ENCODE data around the gene HMOX2.

HMOX2 gene

DNA sequence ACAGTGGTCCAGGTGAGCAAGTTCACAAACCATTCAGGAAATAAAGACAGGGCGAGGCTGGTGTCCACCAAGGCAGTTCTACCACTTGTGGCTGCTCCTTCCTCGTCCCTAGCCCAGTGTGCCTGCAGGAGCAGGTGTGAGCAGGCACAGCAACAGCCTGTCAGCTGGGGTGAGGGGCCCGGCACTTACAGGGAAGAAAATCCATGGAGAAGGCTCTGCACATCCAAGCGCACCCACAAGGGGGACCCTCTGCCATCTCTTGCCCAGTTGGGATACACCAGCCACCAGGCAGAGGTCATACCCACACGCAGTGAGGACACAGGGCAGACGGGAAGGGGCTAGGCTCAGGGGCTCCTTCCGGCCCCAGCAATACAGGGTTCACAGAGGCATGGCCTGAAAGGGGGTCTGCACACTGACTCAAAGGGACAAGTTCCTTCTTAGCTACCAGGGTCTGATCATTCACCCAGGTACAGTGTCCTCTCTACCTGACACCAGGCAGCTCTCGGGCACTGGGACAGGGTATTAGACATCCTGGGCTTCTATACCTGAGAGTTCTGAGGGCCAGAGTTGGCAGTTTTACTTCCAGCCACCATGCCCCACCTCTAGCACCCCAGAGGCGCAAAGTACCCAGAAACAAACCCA is 35.4 kb downstream of the HMOX2 start:
- no peak for DNase-seq (ENCODE audit: low read depth)
- no peak overlapping the region for H3K4me3 ChIP-seq (ENCODE audit: low read depth, low read length)
- TF ChIP-seq, protein P1, sequence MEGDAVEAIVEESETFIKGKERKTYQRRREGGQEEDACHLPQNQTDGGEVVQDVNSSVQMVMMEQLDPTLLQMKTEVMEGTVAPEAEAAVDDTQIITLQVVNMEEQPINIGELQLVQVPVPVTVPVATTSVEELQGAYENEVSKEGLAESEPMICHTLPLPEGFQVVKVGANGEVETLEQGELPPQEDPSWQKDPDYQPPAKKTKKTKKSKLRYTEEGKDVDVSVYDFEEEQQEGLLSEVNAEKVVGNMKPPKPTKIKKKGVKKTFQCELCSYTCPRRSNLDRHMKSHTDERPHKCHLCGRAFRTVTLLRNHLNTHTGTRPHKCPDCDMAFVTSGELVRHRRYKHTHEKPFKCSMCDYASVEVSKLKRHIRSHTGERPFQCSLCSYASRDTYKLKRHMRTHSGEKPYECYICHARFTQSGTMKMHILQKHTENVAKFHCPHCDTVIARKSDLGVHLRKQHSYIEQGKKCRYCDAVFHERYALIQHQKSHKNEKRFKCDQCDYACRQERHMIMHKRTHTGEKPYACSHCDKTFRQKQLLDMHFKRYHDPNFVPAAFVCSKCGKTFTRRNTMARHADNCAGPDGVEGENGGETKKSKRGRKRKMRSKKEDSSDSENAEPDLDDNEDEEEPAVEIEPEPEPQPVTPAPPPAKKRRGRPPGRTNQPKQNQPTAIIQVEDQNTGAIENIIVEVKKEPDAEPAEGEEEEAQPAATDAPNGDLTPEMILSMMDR (IDR thresholded peaks at IDR 0.05; ENCODE audit: low read depth, low read length, missing control alignments) = peak; percentile 65
- in situ Hi-C loops (cut with HindIII; ENCODE audit: low sequenced_read_pairs) = loop anchor here (25.0 kb wide), 1 partner anchor 126 kb away; no protein-coding TSS in a partner anchor

DNA sequence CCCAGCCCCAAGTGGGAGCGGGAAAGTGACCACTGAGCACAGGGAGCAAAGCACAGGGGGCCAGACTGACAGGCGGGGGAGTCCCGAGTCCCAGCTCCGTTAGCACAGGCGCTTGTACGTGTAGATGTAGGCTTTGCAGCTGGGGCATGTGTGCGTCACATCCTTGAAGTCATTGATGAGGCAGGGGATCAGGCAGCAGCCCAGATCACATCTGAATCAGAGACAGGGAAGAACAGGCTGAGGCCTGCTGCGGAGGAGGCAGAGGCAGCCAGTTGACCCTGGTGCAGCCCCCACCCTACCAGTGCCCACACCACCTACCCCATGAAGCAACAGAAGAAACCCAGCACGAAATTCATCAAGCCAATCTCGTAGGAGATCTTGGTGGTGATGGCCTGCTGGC is 36.3 kb downstream of the HMOX2 start:
- DNase-seq (ENCODE audit: low read depth) = no peak
- TF ChIP-seq, protein P1 (IDR thresholded peaks at IDR 0.05; ENCODE audit: low read depth, low read length, missing control alignments) = no peak
- in situ Hi-C loops (cut with HindIII; ENCODE audit: low sequenced_read_pairs) = loop anchor here (25.0 kb wide), 1 partner anchor 125 kb away; no protein-coding TSS in a partner anchor
- H3K4me3 ChIP-seq (ENCODE audit: low read depth, low read length) = no peak overlapping the region

DNA sequence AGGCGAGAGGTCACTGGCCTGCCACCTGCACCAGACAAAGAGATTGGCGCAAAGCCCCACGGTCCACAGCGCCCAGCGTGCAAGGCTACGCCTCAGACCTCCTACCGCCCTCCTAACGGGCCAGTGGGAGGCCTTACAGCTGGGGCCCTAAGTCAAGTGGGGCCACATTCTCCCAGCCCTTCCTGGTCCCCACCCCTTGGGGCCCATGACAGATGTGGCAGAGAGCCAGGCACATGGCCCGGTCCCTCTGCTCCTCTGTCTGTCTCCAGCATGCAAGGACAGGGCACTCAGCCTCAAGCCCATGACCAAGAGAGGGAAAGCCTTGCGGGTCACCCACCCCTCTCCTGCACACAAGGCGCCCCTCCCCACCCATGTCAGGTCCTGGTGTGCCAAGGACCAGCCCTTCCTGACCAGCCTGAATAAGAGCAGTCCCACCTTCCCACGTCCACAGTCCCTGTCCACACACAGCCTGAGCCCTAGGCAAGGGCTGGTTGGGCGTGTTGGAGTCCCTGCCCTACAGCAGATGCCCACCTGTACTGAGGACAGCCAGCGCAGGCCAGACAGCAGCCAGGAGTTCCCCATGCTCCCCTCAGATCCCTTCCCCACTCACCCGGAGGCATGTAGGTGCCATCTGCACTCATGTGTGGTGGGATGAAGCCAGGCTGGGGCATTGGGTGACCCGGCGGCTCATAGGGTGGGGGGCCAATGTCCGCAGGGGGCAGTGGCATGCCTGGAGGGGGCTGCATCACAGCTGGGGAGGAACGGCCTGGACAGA is 37.1 kb downstream of the HMOX2 start:
- TF ChIP-seq, protein P1 (IDR thresholded peaks at IDR 0.05; ENCODE audit: low read depth, low read length, missing control alignments) = no peak
- no peak overlapping the region for H3K4me3 ChIP-seq (ENCODE audit: low read depth, low read length)
- DNase-seq (ENCODE audit: low read depth) = no peak
- in situ Hi-C loops (cut with HindIII; ENCODE audit: low sequenced_read_pairs) = loop anchor here (25.0 kb wide), 1 partner anchor 124 kb away; no protein-coding TSS in a partner anchor

DNA sequence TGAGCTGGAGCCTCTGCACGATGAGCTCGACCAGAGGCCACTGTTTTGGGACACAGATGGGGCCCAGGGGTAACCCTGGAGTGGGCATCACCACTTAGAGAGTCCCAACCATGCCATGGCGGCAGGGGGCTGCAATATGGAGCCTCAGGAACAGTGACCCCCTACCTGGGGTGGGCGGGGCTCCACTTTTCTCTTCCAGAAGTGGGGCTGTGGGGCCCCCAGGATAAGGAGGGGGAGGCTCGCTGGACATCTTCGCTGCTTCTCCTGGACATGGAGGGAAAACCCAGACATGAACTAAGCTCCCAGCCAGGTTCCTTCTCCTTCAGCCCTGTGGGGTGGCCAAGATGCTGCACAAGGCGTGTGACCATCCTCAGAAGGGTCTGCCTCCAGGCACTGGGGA is 37.7 kb downstream of the HMOX2 start:
- no peak overlapping the region for H3K4me3 ChIP-seq (ENCODE audit: low read depth, low read length)
- in situ Hi-C loops (cut with HindIII; ENCODE audit: low sequenced_read_pairs) = loop anchor here (25.0 kb wide), 1 partner anchor 123 kb away; no protein-coding TSS in a partner anchor
- TF ChIP-seq, protein P1 (IDR thresholded peaks at IDR 0.05; ENCODE audit: low read depth, low read length, missing control alignments) = no peak
- no peak for DNase-seq (ENCODE audit: low read depth)

DNA sequence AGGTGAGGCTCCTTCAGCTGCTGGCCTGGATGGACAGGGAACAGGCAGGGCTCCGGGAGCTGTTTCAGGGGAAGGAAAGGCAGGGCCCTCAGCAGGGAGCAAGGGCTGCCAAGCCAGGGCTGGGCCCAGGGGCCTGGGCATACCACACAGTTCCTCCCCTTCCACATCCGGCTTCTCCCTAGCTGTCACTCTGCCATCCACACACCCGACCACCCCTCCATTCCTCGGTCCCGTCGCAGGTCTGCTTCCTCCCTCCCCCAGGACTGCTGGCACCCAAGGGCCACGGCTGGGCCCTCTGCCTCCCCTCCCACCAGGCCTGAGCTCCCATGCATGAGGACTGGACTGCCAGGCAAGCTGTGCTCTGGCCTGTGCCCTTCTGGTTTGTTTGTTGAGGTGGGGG is 38.4 kb downstream of the HMOX2 start:
- no peak for DNase-seq (ENCODE audit: low read depth)
- TF ChIP-seq, protein P1 (IDR thresholded peaks at IDR 0.05; ENCODE audit: low read depth, low read length, missing control alignments) = no peak
- no peak overlapping the region for H3K4me3 ChIP-seq (ENCODE audit: low read depth, low read length)
- in situ Hi-C loops (cut with HindIII; ENCODE audit: low sequenced_read_pairs) = loop anchor here (25.0 kb wide), 1 partner anchor 123 kb away; no protein-coding TSS in a partner anchor

DNA sequence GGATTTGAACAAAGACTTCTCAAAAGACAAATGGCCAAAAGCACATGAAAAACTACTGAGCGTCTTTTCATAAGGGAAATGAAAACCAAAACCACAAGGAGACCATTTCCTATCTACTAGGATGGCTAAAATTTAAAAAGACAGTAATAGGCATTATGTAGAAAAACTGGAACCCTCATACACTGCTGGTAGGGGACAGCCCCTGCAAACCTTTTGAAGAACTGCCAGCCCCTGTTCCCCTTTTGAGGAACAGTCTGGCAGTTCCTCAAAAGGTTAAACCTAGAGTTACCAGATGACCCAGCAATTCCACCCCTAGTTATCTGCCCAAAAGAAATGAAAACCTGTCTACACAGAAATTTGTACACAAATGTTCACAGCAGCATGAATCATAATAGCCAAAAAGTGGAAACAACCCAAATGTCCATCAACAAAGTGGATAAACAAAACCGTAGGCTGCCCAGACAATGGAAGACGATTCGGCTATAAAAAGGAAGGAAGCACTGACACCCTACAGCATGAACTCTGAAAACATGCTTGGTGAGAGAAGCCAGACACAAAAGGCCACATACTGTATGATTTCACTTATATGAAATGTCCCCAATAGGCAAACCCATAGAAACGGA is 39.5 kb downstream of the HMOX2 start:
- no peak overlapping the region for H3K4me3 ChIP-seq (ENCODE audit: low read depth, low read length)
- TF ChIP-seq, protein P1 (IDR thresholded peaks at IDR 0.05; ENCODE audit: low read depth, low read length, missing control alignments) = no peak

More for the DNA sequence above, 39.5 kb downstream of the HMOX2 start:
- in situ Hi-C loops (cut with HindIII; ENCODE audit: low sequenced_read_pairs) = loop anchor here (25.0 kb wide), 1 partner anchor 122 kb away; no protein-coding TSS in a partner anchor
- DNase-seq (ENCODE audit: low read depth) = no peak

Measured in astrocyte of the cerebellum (primary cell).